ENCODE data around the gene OGA. TPM values are rescaled to one million over a fixed set of nuclear protein-coding genes. Genes with fewer than 3 reads are reported as not detected.

OGA gene
- total RNA-seq, 4 donors from 2014 or later: 160 to 233 (median 190) TPM

DNA sequence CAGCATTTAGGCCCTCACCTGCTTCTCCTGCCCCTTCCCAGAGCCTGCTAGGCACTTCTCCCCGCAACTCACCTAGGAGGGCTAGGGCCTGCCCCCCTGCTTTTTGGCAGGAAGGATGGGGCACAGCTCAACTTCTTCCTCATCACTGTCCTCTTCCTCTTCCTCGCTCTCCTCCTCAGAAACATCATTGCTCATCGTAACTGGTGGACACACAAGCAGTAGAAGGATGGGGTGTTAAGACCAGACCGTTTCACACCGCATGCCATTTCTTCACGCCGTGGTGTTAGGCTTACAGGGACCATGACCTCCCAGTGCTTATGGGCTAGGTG lies 36.6 kb downstream of the OGA start:
- TF ChIP-seq, protein P1, sequence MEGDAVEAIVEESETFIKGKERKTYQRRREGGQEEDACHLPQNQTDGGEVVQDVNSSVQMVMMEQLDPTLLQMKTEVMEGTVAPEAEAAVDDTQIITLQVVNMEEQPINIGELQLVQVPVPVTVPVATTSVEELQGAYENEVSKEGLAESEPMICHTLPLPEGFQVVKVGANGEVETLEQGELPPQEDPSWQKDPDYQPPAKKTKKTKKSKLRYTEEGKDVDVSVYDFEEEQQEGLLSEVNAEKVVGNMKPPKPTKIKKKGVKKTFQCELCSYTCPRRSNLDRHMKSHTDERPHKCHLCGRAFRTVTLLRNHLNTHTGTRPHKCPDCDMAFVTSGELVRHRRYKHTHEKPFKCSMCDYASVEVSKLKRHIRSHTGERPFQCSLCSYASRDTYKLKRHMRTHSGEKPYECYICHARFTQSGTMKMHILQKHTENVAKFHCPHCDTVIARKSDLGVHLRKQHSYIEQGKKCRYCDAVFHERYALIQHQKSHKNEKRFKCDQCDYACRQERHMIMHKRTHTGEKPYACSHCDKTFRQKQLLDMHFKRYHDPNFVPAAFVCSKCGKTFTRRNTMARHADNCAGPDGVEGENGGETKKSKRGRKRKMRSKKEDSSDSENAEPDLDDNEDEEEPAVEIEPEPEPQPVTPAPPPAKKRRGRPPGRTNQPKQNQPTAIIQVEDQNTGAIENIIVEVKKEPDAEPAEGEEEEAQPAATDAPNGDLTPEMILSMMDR (IDR thresholded peaks at IDR 0.05; ENCODE audit: low read depth): no peak

DNA sequence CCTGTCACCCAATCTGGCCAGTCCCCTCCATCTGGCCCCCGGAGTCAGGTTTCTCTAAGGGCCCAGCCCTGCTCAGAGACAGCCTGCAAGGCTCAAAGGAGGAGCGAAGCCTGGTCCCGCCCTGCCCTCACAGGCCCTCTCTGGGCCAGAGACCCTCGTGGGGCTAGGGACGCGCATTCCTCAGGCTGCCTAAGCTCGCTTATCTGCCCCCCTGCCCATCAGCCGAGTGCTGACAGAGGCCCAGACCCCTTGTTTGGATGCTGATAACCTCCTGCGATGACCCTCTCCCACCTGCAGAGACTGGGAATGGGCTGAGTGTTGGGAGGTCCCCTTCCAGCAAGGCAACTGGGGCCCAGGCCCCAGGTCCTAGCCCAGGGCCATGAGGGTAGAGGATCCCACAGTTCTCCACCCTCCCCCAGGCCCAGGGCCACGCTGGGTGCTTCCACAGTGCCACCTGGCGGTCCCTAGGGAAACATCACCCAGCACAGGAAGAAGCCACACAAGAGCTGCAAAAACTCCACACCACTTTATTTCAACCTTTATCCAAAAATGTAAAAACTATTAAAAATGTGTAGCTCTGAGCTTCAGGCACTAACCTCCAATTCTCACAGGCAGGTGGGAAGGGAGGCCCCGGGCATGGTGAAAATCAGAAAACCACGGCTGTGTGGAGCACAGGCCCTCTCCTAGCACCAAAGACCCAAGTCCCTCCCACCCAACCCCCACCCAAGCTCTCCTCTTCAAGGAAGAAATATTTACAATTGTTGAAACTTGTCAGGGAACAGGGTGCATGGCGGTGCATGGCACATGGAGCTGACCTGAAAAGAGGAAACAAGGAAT lies 37.2 kb downstream of the OGA start:
- TF ChIP-seq, protein P1 (IDR thresholded peaks at IDR 0.05; ENCODE audit: low read depth): no peak

DNA sequence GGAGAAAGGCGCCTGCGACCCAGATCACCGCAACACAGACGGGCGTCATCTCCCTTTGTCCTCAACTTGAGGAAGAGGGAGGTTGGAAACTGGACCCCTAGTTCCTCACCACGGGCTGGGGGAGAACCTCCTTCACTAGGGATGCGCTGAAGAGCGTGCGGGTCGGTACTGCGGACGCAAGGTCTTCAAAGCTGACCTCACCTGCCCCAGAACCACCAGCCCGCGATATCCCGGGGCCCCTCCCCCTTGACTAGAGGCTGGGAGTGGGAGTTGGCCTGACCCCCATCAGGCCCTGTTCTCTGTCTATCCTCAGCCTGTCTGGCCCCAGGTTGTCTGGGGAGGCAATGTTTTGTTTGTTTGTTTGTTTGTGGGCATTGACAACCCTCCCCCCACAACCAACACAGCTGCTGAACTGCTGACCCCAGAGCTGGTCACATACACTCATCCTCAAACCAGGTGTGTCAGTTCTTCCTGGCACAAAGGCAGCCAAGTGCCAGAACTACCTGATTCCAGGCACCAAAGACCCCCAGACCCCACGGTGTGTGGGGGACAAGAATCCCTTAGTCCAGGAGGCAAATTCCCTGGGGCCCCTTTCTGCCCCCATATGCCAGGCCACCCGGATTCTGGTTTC lies 37.9 kb downstream of the OGA start:
- TF ChIP-seq, protein P1 (IDR thresholded peaks at IDR 0.05; ENCODE audit: low read depth): no peak

DNA sequence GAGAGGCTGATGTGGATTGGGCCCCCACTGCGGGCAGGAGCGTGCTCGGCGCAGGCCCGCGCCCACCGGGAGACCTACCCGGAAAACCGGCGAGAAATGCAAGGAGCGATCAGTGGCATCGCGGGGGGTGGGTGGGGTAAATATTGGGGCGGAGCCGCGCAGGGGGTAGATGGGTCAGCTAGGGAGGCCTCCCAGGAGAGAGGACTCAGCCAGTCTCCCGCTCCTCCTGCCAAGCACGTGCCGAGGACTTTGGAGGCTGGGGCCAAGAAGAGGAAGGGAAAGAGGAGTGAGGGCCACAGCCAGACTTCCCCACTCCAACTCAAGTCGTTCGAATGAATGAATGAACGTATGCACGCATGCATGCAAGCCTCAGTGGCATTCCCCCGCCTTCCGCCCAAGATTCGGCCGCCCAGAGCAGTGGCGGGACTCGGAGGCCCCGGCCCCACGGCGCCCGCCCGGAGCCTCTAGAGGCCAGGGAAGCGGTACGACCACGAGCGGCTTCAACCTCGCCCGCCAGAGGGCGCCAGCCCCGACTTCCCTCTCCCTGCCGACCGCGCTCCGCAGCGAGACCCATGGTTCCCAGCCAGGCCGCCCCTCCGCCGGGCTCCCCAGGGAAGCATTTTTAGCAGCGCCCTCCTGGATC lies 38.6 kb downstream of the OGA start:
- TF ChIP-seq, protein P1 (IDR thresholded peaks at IDR 0.05; ENCODE audit: low read depth): no peak

DNA sequence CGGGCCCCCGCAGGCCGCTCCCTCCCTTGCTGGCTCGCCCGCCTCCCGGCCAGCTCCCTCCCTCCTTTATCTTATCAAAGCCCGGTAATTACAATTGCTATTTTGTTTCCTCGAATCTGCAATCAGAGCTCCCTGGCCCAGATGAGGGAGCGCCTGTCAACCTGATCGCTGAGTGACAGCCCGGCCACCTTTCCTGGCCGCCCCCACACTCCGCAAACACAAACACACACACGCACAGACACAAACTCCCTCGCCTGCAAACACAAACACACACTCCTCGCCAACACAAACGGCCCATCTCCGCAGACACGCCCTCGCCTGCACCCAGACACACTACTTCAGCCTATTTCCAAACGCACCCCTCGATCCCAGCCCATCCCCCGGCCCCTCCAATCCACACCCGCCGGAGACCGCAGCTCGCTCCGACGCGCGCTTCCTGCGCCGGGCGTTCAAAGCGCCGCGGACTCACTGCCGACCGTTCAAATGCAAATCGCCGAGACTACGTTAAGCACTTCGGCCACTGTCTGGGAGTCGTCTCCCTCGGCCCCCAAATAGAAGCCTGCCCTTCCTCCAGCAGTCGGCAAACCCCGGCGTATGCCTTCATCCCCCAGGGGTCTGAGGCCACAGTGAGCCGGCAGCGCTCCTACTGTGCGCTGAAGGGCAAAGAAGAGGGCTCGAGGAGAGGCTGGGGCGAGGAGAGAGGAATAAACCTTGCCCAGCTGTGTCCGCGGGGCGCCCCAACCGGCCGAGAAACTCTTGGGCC lies 39.3 kb downstream of the OGA start:
- TF ChIP-seq, protein P1 (IDR thresholded peaks at IDR 0.05; ENCODE audit: low read depth): no peak

DNA sequence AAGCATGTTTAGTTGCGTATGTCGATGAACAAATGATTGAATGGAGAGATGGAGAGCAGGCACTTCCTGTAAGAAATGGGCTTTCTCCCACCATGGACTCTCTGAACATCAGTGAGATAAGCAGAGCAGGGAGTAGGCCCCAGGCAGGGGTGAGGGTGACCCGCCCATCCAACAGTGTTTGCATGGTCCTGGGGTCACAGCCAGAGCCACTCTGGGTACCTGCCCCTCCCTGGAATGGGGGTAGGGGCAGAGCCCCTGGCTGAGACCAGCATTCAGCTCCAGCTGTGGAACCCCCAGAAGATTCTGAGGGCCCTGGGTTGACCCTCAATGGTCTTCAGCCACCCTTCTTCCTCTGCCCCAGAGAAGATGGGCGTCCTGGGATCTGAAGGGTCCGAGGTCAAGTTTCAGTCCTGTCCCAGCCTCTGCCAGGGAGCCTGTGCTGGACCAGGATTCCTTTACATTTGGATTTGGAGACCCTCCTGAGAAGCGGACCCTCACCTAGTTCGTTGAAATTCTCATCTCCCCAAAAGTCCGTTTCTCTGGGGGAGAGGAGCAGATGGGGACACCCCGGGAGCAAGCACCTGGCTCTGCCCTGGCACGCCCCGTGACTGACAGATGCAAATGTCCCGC lies 40.0 kb downstream of the OGA start:
- TF ChIP-seq, protein P1 (IDR thresholded peaks at IDR 0.05; ENCODE audit: low read depth): no peak
